Fibroblast of lung (primary cell): ENCODE data around the gene CDCA4. TPM values are rescaled to one million over a fixed set of nuclear protein-coding genes. Genes with fewer than 3 reads are reported as not detected.
"Not testable (repeated sequence)": the region's sequence is repeated elsewhere in the genome, so short reads cannot be mapped to it uniquely, and the experiment has no call there.

Experiments
- DNase-seq, 2 donors: peaks; one replicate each; pipeline versions ENCODE4 v3.0.0 to v3.0.0-alpha.2; 2010; ENCODE audit warnings: low read depth in 2 of 2
- H2AFZ ChIP-seq: 2 replicates; pipeline ENCODE4 v1.5.1; 2012; ENCODE audit warnings: low read length, control low read depth, inconsistent platforms
- H3K27ac ChIP-seq: 2 replicates; pipeline ENCODE4 v1.5.1; 2011; ENCODE audit warnings: low read length, control low read depth; ENCODE audit not compliant: insufficient read depth
- H3K27me3 ChIP-seq: 2 replicates; pipeline ENCODE4 v1.5.1; 2011; ENCODE audit warnings: mild to moderate bottlenecking, low read length; ENCODE audit not compliant: control insufficient read depth, insufficient read depth
- H3K36me3 ChIP-seq: 2 replicates; pipeline ENCODE4 v1.5.1; 2011; ENCODE audit warnings: low read length; ENCODE audit not compliant: control insufficient read depth, insufficient read depth
- H3K4me1 ChIP-seq: 2 replicates; pipeline ENCODE4 v1.5.1; 2011; ENCODE audit warnings: low read length; ENCODE audit not compliant: control insufficient read depth, insufficient read depth; ENCODE audit errors: extremely low read depth
- H3K4me2 ChIP-seq: 2 replicates; pipeline ENCODE4 v1.5.1; 2011; ENCODE audit warnings: low read length, control low read depth; ENCODE audit not compliant: insufficient read depth; ENCODE audit errors: extremely low read depth
- H3K4me3 ChIP-seq, 4 experiments: fragments of 200-600 bp in 1 of 4; sonication (generic) in 1 of 4; replicated peaks in 1 of 4; 2 replicates each; pipeline ENCODE4 v1.5.1; 2011 to 2016; ENCODE audit warnings: low read length in 4 of 4, low read depth in 3 of 4, mild to moderate bottlenecking in 3 of 4, control low read depth in 2 of 4, inconsistent platforms in 1 of 4, mixed read lengths in 1 of 4; ENCODE audit not compliant: insufficient read depth in 1 of 4; ENCODE audit errors: control extremely low read depth in 1 of 4
- H3K79me2 ChIP-seq: 2 replicates; pipeline ENCODE4 v1.5.1; 2012; ENCODE audit warnings: mild to moderate bottlenecking, low read length, inconsistent platforms; ENCODE audit not compliant: control insufficient read depth, insufficient read depth
- H3K9ac ChIP-seq: 2 replicates; pipeline ENCODE4 v1.5.1; 2011; ENCODE audit warnings: mild to moderate bottlenecking, low read length, control low read depth; ENCODE audit not compliant: insufficient read depth
- H3K9me3 ChIP-seq: 2 replicates; pipeline ENCODE4 v1.5.1; 2012; ENCODE audit warnings: low read depth, low read length; ENCODE audit not compliant: control insufficient read depth, insufficient read depth
- H4K20me1 ChIP-seq: 2 replicates; pipeline ENCODE4 v1.5.1; 2011; ENCODE audit warnings: low read length; ENCODE audit not compliant: control insufficient read depth, insufficient read depth; ENCODE audit errors: extremely low read depth
- CTCF ChIP-seq, 2 donors: IDR thresholded peaks in 1 of 2; conservative IDR thresholded peaks in 1 of 2; 1 replicate in 1 of 2; 2 replicates in 1 of 2; pipeline ENCODE4 v1.5.1; 2011 to 2012; ENCODE audit warnings: low read length in 2 of 2, control low read depth in 1 of 2, inconsistent platforms in 1 of 2, low read depth in 1 of 2, mild to moderate bottlenecking in 1 of 2
- EZH2 ChIP-seq: IDR thresholded peaks from 2 replicates; pipeline ENCODE4 v1.5.1; 2012; ENCODE audit warnings: low read length, control low read depth, mild to moderate bottlenecking; ENCODE audit errors: missing control alignments
- polyA plus RNA-seq, 2 donors: library from polyadenylated mRNA; depleted of rRNA in 1 of 2; stranded (reverse) in 1 of 2; unstranded in 1 of 2; fragments of >200 nt; gene quantifications; 2 replicates each; pipeline ENCODE4 v1.2.1, GENCODE V29; 2011 to 2012; ENCODE audit warnings: missing spikeins in 1 of 2
- total RNA-seq: library from RNA; depleted of rRNA; stranded (reverse); fragments of >200 nt; gene quantifications from 2 replicates; pipeline ENCODE4 v1.2.1, GENCODE V29; 2014

CDCA4 gene
- total and polyA plus RNA-seq, 2 donors (not counting 1 experiment from before 2014, with no cell fraction given) = 7.9 to 8.0 TPM

GRCh38 chr14:105028251-105028927, 7.5 kb upstream of the CDCA4 start:
- H3K4me3 ChIP-seq = no peak overlapping the region
- H4K20me1 ChIP-seq = no peaks in the 10 kb centered on the region
- no peak overlapping the region for H3K27ac ChIP-seq
- H3K9ac ChIP-seq = no peak overlapping the region
- no peaks in the 10 kb centered on the region for H3K9me3 ChIP-seq
- no peak overlapping the region for H3K4me2 ChIP-seq
- no peaks in the 10 kb centered on the region for H3K79me2 ChIP-seq
- no peak for TF ChIP-seq EZH2
- TF ChIP-seq CTCF (conservative IDR thresholded peaks at IDR 0.05 in 1 of 2, IDR thresholded peaks at IDR 0.05 in 1 of 2; ENCODE audit: low read depth in 1 of 2, low read length in 2 of 2) = no peak
- peak in 1 of 2 donors; percentile 60 for DNase-seq
- H2AFZ ChIP-seq = no peak overlapping the region
- H3K4me1 ChIP-seq = peaks cover 8% of the 10 kb centered on the region
- no peaks in the 10 kb centered on the region for H3K27me3 ChIP-seq
- H3K36me3 ChIP-seq = no peaks in the 10 kb centered on the region

GRCh38 chr14:105027718-105028117, 6.8 kb upstream of the CDCA4 start:
- H3K4me2 ChIP-seq, H3K27me3 ChIP-seq, H2AFZ ChIP-seq, H3K4me1 ChIP-seq, H3K9ac ChIP-seq, H4K20me1 ChIP-seq, H3K4me3 ChIP-seq, H3K36me3 ChIP-seq, H3K9me3 ChIP-seq, H3K27ac ChIP-seq, H3K79me2 ChIP-seq: not testable (repeated sequence)
- peak in 1 of 2 donors; percentile 48 for DNase-seq

GRCh38 chr14:105026802-105027563, 6.1 kb upstream of the CDCA4 start:
- no peaks in the 10 kb centered on the region for H3K27me3 ChIP-seq
- no peak overlapping the region for H3K4me2 ChIP-seq
- H3K4me3 ChIP-seq = no peak overlapping the region
- peak; percentile 70 to 71 for DNase-seq
- peaks cover 8% of the 10 kb centered on the region for H3K4me1 ChIP-seq
- H3K27ac ChIP-seq = no peak overlapping the region
- no peaks in the 10 kb centered on the region for H3K9me3 ChIP-seq
- TF ChIP-seq EZH2 = no peak
- no peak for TF ChIP-seq CTCF (conservative IDR thresholded peaks at IDR 0.05 in 1 of 2, IDR thresholded peaks at IDR 0.05 in 1 of 2; ENCODE audit: low read depth in 1 of 2, low read length in 2 of 2)
- no peaks in the 10 kb centered on the region for H3K79me2 ChIP-seq
- no peaks in the 10 kb centered on the region for H4K20me1 ChIP-seq
- H3K9ac ChIP-seq = no peak overlapping the region
- no peaks in the 10 kb centered on the region for H3K36me3 ChIP-seq
- no peak overlapping the region for H2AFZ ChIP-seq
